Esophagus squamous epithelium (tissue), 4 donors: ENCODE data around the gene RUNX1.

Source experiments
- CTCF ChIP-seq, 6 experiments: fragments of 450-650 bp in 4 of 6; fragments of 200-600 bp in 2 of 6; sonication (generic) in 2 of 6; IDR thresholded peaks; one replicate each; pipeline ENCODE4 v1.5.1; 2016 to 2019; ENCODE audit warnings: antibody characterized with exemption in 6 of 6, mild to moderate bottlenecking in 4 of 6, moderate library complexity in 4 of 6
- POLR2A ChIP-seq, 4 donors: fragments of 450-650 bp; IDR thresholded peaks; one replicate each; pipeline ENCODE4 v1.6.1; 2017; ENCODE audit warnings: antibody characterized with exemption in 4 of 4, mild to moderate bottlenecking in 4 of 4, moderate library complexity in 3 of 4

DNA sequence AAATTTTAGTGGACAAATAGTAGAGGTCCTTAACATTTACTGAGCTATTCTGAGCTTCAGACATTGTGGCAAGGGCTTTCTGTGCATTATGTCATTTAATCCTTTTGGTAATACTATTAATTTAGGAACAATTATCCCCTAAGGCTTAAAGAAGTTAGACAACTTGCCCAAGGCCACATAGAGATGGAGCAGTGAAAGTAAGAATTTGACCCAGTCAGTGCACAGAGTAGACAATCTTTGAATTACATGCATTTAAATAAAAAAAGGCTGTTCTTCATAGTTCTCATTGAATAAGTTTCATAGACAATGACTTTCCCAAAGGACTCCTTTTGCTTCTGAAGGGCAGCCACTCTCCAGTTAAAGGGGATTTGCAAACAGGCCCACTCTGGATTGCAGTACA is 142.7 kb downstream of the RUNX1 start:
- TF ChIP-seq CTCF (IDR thresholded peaks at IDR 0.05), result no peak
- no peak for TF ChIP-seq POLR2A (IDR thresholded peaks at IDR 0.05)
